OCI-LY7 (cell line): ENCODE data around the gene CYP11A1. TPM values are rescaled to one million over a fixed set of nuclear protein-coding genes. Genes with fewer than 3 reads are reported as not detected.

Experiments used
- BruUV-seq: library from RNA; stranded (reverse); fragments of 400-500 nt; replicated peaks from 2 replicates; lab custom pipeline; 2021; lab: Mats Ljungman, UMichigan
- CTCF ChIA-PET: fragments of 300-600 bp; sonication (Branson Sonifier 250); formaldehyde crosslinking; loops from one replicate; lab custom pipeline; 2022; ENCODE audit warnings: antibody characterized with exemption; ENCODE audit not compliant: unreplicated experiment; lab: Charles Lee
- POLR2A ChIA-PET: fragments of 300-600 bp; sonication (Branson Sonifier 250); formaldehyde crosslinking; loops from one replicate; lab custom pipeline; 2022; ENCODE audit warnings: antibody characterized with exemption; lab: Charles Lee
- DNase-seq: peaks from one replicate; pipeline ENCODE4 v3.0.0-alpha.2; 2015; ENCODE audit warnings: low spot score
- H2AFZ ChIP-seq: fragments of 200-600 bp; sonication (generic), shearing (Covaris generic); 2 replicates; pipeline ENCODE4 v1.6.1; 2014; ENCODE audit warnings: mild to moderate bottlenecking, antibody characterized with exemption, low read length, moderate library complexity
- H3K27ac ChIP-seq: fragments of 200-600 bp; sonication (generic); 2 replicates; pipeline ENCODE4 v1.5.1; 2014; ENCODE audit warnings: mixed run types, low read depth, mild to moderate bottlenecking, moderate library complexity, low read length, inconsistent platforms; ENCODE audit not compliant: poor library complexity, severe bottlenecking
- H3K36me3 ChIP-seq: fragments of 200-600 bp; sonication (generic); 2 replicates; pipeline ENCODE4 v1.6.1; 2014; ENCODE audit warnings: mild to moderate bottlenecking, antibody characterized with exemption, low read length, moderate library complexity, mixed read lengths; ENCODE audit not compliant: insufficient read depth
- H3K4me1 ChIP-seq: fragments of 200-600 bp; sonication (generic); 2 replicates; pipeline ENCODE4 v1.5.1; 2014; ENCODE audit warnings: mild to moderate bottlenecking, low read length; ENCODE audit not compliant: insufficient read depth, poor library complexity, severe bottlenecking
- H3K4me2 ChIP-seq: fragments of 200-600 bp; sonication (generic); 2 replicates; pipeline ENCODE4 v1.6.1; 2014; ENCODE audit warnings: mild to moderate bottlenecking, low read length
- H3K4me3 ChIP-seq: fragments of 200-600 bp; sonication (generic); 2 replicates; pipeline ENCODE4 v1.5.1; 2014; ENCODE audit warnings: mild to moderate bottlenecking, low read depth, low read length; ENCODE audit not compliant: poor library complexity, severe bottlenecking
- H3K79me2 ChIP-seq: fragments of 200-600 bp; sonication (generic); 2 replicates; pipeline ENCODE4 v1.6.1; 2016; ENCODE audit warnings: low read depth, mild to moderate bottlenecking, low read length, moderate library complexity, mixed read lengths; ENCODE audit not compliant: insufficient read depth
- H3K9me2 ChIP-seq: fragments of 200-600 bp; sonication (generic); 2 replicates; pipeline ENCODE4 v1.6.1; 2016; ENCODE audit warnings: mild to moderate bottlenecking, low read length, mixed read lengths; ENCODE audit not compliant: insufficient read depth
- H3K9me3 ChIP-seq: fragments of 200-600 bp; sonication (generic); 2 replicates; pipeline ENCODE4 v1.6.1; 2014; ENCODE audit warnings: mild to moderate bottlenecking, mixed run types, low read length, mixed read lengths
- H4K20me1 ChIP-seq: fragments of 200-600 bp; sonication (generic); 2 replicates; pipeline ENCODE4 v1.6.1; 2014; ENCODE audit warnings: mild to moderate bottlenecking, antibody characterized with exemption, low read length, moderate library complexity, mixed read lengths; ENCODE audit not compliant: insufficient read depth
- EZH2phosphoT487 ChIP-seq: fragments of 200-600 bp; sonication (generic); IDR thresholded peaks from 2 replicates; pipeline ENCODE4 v1.6.1; 2018; ENCODE audit warnings: low read depth, borderline replicate concordance, mild to moderate bottlenecking, mixed run types, antibody characterized with exemption, low read length, moderate library complexity, mixed read lengths
- intact Hi-C: fragments of 100-400 bp; cut with micrococcal nuclease; formaldehyde crosslinking; loops from one replicate; pipeline ENCODE4 v1.10.0; 2022; ENCODE audit not compliant: unreplicated experiment
- total RNA-seq, 2 experiments: library from RNA; depleted of rRNA in 1 of 2; stranded (reverse); fragments of >200 nt in 1 of 2; shearing (Covaris generic) in 1 of 2; gene quantifications; 2 replicates each; pipeline ENCODE4 v1.2.3, GENCODE V29; 2014 to 2022
- TF ChIP-seq, protein P1 (sequence below): fragments of 200-600 bp; sonication (generic); conservative IDR thresholded peaks from 2 replicates; pipeline ENCODE4 v1.5.1; 2014; ENCODE audit warnings: mild to moderate bottlenecking, antibody characterized with exemption, low read length, moderate library complexity, mixed read lengths

The CYP11A1 gene
- total RNA-seq, 2 experiments from 2014 or later = not detected

DNA sequence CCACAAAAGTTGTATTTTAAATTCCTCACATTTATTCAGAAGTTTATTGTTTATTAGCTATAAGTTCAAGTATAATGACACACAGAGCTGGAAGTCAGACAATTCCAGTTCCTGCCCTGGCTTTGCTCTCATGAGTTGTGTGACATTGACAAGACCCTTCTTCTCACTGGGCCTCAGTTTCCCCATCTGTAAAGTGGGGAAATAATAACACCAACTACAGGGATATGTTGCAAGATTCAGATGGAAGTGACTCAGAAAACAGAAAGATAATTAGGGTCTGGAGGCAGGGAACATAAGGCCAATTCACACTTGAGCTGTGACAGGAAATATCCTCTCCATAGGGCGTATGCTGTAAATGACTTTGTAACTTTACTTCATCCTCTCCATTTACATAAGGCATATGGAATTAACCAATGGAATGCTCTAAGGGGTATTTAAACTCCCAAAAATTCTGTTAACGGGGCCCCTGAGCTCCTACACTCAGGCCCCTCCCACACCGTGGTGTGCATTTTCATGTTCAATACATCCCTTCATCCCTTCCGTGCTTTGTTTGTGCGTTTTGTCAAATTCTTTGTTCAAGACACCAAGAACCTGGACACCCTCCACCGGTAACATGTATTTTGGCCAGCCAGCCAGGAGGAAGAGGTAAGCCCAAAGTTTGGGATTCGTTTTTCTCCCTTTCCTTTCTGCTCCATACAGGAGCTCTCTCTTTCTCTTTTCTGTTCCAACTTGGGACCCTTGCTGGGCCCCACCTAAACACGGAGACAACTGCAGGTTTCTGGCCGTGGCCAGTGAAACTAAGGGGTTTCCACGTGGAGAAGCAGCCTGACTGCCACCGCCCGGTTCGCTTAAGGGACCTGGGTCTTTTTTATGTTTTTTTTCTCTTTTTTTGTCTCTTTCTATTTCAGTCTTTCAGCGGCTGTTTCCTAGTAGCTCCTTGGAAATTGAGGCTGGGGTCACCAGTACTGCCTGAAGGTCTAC lies 16.9 kb downstream of the CYP11A1 start:
- DNase-seq = no peak
- no peak overlapping the region for H2AFZ ChIP-seq
- no peaks in the 10 kb centered on the region for H3K36me3 ChIP-seq
- ChIA-PET CTCF (no interaction called here), POLR2A (no interaction called here)
- TF ChIP-seq, protein P1, sequence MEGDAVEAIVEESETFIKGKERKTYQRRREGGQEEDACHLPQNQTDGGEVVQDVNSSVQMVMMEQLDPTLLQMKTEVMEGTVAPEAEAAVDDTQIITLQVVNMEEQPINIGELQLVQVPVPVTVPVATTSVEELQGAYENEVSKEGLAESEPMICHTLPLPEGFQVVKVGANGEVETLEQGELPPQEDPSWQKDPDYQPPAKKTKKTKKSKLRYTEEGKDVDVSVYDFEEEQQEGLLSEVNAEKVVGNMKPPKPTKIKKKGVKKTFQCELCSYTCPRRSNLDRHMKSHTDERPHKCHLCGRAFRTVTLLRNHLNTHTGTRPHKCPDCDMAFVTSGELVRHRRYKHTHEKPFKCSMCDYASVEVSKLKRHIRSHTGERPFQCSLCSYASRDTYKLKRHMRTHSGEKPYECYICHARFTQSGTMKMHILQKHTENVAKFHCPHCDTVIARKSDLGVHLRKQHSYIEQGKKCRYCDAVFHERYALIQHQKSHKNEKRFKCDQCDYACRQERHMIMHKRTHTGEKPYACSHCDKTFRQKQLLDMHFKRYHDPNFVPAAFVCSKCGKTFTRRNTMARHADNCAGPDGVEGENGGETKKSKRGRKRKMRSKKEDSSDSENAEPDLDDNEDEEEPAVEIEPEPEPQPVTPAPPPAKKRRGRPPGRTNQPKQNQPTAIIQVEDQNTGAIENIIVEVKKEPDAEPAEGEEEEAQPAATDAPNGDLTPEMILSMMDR = no peak
- TF ChIP-seq EZH2phosphoT487 = no peak
- no peaks in the 10 kb centered on the region for H4K20me1 ChIP-seq
- BruUV-seq = no TSS peak
- H3K79me2 ChIP-seq = no peaks in the 10 kb centered on the region
- H3K4me1 ChIP-seq = no peaks in the 10 kb centered on the region
- no peak overlapping the region for H3K27ac ChIP-seq
- no peaks in the 10 kb centered on the region for H3K9me2 ChIP-seq
- intact Hi-C loops = no loop called here
- no peak overlapping the region for H3K4me3 ChIP-seq
- H3K4me2 ChIP-seq = no peak overlapping the region
- peaks cover 9% of the 10 kb centered on the region for H3K9me3 ChIP-seq

DNA sequence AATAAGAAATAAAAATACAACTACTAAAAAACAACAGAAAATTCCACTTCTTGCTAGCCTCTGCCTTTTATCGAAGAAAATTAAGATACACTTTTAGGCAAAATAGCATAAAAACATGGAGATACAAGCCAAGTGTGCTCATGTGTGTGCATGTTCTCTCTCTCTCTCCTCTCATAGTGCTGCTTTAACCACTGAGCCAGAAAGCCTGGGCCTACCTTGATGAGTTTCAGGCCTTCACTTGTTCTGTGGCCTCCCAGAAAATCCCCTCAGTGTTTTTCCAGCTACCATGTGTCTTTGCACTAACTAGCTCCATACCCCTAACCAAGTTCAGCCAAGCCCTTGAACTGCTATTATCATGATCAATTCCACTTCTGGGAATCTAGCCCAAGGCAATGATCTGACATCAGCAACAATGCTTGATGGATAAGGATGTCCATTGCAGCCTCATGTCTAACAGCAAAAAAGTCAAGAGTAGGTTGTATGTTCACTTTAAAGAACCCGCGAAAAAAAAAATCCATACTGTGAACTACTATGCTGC lies 18.1 kb downstream of the CYP11A1 start:
- Histone ChIP-seq H3K9me2 (no peaks in the 10 kb centered on the region), H3K79me2 (no peaks in the 10 kb centered on the region), H3K27ac (no peak overlapping the region), H3K36me3 (no peaks in the 10 kb centered on the region), H3K4me1 (no peaks in the 10 kb centered on the region), H3K4me2 (no peak overlapping the region), H3K4me3 (no peak overlapping the region), H2AFZ (no peak overlapping the region), H4K20me1 (no peaks in the 10 kb centered on the region), H3K9me3 (peaks cover 9% of the 10 kb centered on the region)
- TF ChIP-seq EZH2phosphoT487 = no peak
- TF ChIP-seq, protein P1 = no peak
- intact Hi-C loops = no loop called here
- no TSS peak for BruUV-seq
- DNase-seq = no peak
- ChIA-PET POLR2A (no interaction called here), CTCF (no interaction called here)
